Measurements from ENCODE around the gene SPACA5. TPM values are rescaled to one million over a fixed set of nuclear protein-coding genes. Genes with fewer than 3 reads are reported as not detected.
A peak's percentile ranks its signal among the peaks of the same experiment; 100 is the strongest.

SPACA5 gene
- total RNA-seq, 1 donor from 2014 or later, result not detected

- Mint-ChIP-seq H3K36me3 (ENCODE audit: low read depth) (peaks cover 87% of the 10 kb centered on the region), H3K4me1 (no peaks in the 10 kb centered on the region), H3K27ac (ENCODE audit: unreplicated experiment) (no peak overlapping the region), H3K9me3 (peaks cover 44% of the 10 kb centered on the region), H3K27me3 (ENCODE audit: low read depth) (no peaks in the 10 kb centered on the region), H3K4me3 (no peak overlapping the region)
- TF ChIP-seq, protein P1, sequence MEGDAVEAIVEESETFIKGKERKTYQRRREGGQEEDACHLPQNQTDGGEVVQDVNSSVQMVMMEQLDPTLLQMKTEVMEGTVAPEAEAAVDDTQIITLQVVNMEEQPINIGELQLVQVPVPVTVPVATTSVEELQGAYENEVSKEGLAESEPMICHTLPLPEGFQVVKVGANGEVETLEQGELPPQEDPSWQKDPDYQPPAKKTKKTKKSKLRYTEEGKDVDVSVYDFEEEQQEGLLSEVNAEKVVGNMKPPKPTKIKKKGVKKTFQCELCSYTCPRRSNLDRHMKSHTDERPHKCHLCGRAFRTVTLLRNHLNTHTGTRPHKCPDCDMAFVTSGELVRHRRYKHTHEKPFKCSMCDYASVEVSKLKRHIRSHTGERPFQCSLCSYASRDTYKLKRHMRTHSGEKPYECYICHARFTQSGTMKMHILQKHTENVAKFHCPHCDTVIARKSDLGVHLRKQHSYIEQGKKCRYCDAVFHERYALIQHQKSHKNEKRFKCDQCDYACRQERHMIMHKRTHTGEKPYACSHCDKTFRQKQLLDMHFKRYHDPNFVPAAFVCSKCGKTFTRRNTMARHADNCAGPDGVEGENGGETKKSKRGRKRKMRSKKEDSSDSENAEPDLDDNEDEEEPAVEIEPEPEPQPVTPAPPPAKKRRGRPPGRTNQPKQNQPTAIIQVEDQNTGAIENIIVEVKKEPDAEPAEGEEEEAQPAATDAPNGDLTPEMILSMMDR (conservative IDR thresholded peaks at IDR 0.05), result no peak
- DNase-seq (ENCODE audit: low read depth, low spot score), result no peak
Observed at GRCh38 chrX:47976254-47977151, 30.3 kb upstream of the SPACA5 start.

GRCh38 chrX:47991263-47992094 is 15.3 kb upstream of the SPACA5 start:
- no peak overlapping the region for H3K4me3 Mint-ChIP-seq
- DNase-seq (ENCODE audit: low read depth, low spot score), result no peak
- no peak overlapping the region for H3K27ac Mint-ChIP-seq (ENCODE audit: unreplicated experiment)
- H3K36me3 Mint-ChIP-seq (ENCODE audit: low read depth), result peaks cover 65% of the 10 kb centered on the region
- H3K27me3 Mint-ChIP-seq (ENCODE audit: low read depth), result no peaks in the 10 kb centered on the region
- H3K4me1 Mint-ChIP-seq, result no peaks in the 10 kb centered on the region
- peaks cover 12% of the 10 kb centered on the region for H3K9me3 Mint-ChIP-seq
- TF ChIP-seq, protein P1 (conservative IDR thresholded peaks at IDR 0.05), result no peak

DNA sequence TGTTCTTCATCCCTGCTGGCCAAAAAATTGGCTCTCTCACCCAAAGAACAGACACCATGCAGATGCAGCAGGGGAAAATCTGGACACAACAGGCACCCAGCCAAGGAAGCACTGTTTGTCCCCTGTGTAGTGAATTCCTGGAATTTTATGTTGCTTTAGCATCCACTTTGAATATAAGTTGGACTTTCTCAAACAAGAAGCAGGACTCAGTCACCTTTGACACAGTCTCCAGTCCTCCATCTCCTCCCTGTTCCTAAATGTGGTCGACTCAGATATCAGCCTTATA is 14.8 kb upstream of the SPACA5 start:
- Mint-ChIP-seq H3K27me3 (ENCODE audit: low read depth) (no peaks in the 10 kb centered on the region), H3K4me1 (no peaks in the 10 kb centered on the region), H3K36me3 (ENCODE audit: low read depth) (peaks cover 60% of the 10 kb centered on the region), H3K9me3 (peaks cover 8% of the 10 kb centered on the region), H3K4me3 (no peak overlapping the region), H3K27ac (ENCODE audit: unreplicated experiment) (no peak overlapping the region)
- TF ChIP-seq, protein P1 (conservative IDR thresholded peaks at IDR 0.05), result no peak
- no peak for DNase-seq (ENCODE audit: low read depth, low spot score)

GRCh38 chrX:47992669-47993068 is 14.1 kb upstream of the SPACA5 start:
- no peak overlapping the region for H3K4me3 Mint-ChIP-seq
- no peak for DNase-seq (ENCODE audit: low read depth, low spot score)
- peaks cover 53% of the 10 kb centered on the region for H3K36me3 Mint-ChIP-seq (ENCODE audit: low read depth)
- H3K27me3 Mint-ChIP-seq (ENCODE audit: low read depth), result no peaks in the 10 kb centered on the region
- H3K27ac Mint-ChIP-seq (ENCODE audit: unreplicated experiment), result no peak overlapping the region
- TF ChIP-seq, protein P1 (conservative IDR thresholded peaks at IDR 0.05), result no peak
- H3K9me3 Mint-ChIP-seq, result peaks cover 6% of the 10 kb centered on the region
- H3K4me1 Mint-ChIP-seq, result no peaks in the 10 kb centered on the region

DNA sequence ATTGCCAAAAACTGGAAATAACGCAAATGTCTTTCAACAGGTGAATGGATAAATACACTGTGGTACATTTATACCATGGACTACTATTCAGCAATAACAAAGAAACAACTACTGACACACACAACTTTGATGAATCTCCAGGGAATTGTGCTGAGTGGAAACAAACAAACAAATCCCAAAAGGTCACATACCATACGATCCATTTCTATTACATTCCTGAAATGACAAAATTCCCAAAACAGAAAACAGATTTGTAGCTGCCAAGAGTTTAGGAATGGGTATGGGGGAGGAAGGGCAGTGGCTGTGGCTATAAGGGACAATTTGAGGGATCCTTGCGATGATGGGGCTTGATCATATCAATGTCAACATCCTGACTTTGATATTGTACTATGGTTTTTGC is 5.5 kb upstream of the SPACA5 start:
- TF ChIP-seq, protein P1 (conservative IDR thresholded peaks at IDR 0.05), result no peak
- Mint-ChIP-seq H3K27ac (ENCODE audit: unreplicated experiment) (no peak overlapping the region), H3K9me3 (no peaks in the 10 kb centered on the region), H3K27me3 (ENCODE audit: low read depth) (no peaks in the 10 kb centered on the region), H3K4me3 (peak overlapping the region; percentile 49), H3K36me3 (ENCODE audit: low read depth) (peaks cover 15% of the 10 kb centered on the region), H3K4me1 (peaks cover 20% of the 10 kb centered on the region)
- no peak for DNase-seq (ENCODE audit: low read depth, low spot score)

Data from neural crest cell (in vitro differentiated cells).